Measurements from ENCODE around the gene AGXT2. TPM values are rescaled to one million over a fixed set of nuclear protein-coding genes. Genes with fewer than 3 reads are reported as not detected.

The AGXT2 gene
- total and polyA plus RNA-seq, 9 of the 15 experiments (the other 6 are each of a cell fraction or from before 2014, with no cell fraction given): not detected

DNA sequence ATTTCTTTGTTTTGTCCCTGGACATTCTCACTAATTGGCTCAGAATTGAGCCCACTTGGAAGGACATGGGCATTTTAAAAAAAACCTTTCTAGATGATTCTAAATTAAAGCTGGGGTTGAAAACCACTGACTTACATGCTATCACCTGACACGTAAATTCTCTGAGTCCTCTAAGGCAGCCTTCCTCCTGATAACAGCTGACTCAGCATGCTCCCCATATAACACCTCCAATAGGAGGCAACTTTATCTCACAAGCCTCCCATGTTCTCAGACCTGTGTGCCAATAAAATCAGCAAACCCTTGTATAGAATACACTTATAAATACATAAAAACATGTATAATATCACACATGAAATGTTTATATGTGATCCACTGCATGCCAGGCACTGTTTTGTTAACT is 49.2 kb upstream of the AGXT2 start (continued):
- TF ChIP-seq, protein P1, sequence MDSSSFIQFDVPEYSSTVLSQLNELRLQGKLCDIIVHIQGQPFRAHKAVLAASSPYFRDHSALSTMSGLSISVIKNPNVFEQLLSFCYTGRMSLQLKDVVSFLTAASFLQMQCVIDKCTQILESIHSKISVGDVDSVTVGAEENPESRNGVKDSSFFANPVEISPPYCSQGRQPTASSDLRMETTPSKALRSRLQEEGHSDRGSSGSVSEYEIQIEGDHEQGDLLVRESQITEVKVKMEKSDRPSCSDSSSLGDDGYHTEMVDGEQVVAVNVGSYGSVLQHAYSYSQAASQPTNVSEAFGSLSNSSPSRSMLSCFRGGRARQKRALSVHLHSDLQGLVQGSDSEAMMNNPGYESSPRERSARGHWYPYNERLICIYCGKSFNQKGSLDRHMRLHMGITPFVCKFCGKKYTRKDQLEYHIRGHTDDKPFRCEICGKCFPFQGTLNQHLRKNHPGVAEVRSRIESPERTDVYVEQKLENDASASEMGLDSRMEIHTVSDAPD (CRISPR knock-in tag; IDR thresholded peaks at IDR 0.05): no peak
- TF ChIP-seq OTX1 (CRISPR knock-in tag; IDR thresholded peaks at IDR 0.05) (no peak), POLR2G (IDR thresholded peaks at IDR 0.05; ENCODE audit: low read depth, low read length) (no peak), E2F6 (IDR thresholded peaks at IDR 0.05; ENCODE audit: borderline replicate concordance in 1 of 2, extremely low read depth in 1 of 2, insufficient read depth in 1 of 2, insufficient read length in 1 of 2, low read depth in 1 of 2, low read length in 1 of 2, poor library complexity in 1 of 2, severe bottlenecking in 1 of 2) (no peak), CTCFL (IDR thresholded peaks at IDR 0.05; ENCODE audit: borderline replicate concordance, insufficient read depth, low read depth, low read length, poor library complexity, severe bottlenecking) (no peak), SREBF2 (CRISPR knock-in tag; IDR thresholded peaks at IDR 0.05) (no peak), MAFF (IDR thresholded peaks at IDR 0.05; ENCODE audit: low read length) (peak; percentile 86), IRF9 (tag; IDR thresholded peaks at IDR 0.05) (no peak), TOE1 (IDR thresholded peaks at IDR 0.05; ENCODE audit: borderline replicate concordance) (no peak), TOE1 (CRISPR knock-in tag; IDR thresholded peaks at IDR 0.05; ENCODE audit: borderline replicate concordance, low read depth) (no peak), CHD4 (IDR thresholded peaks at IDR 0.05; ENCODE audit: insufficient read depth, insufficient replicate concordance, low read depth, low read length, poor library complexity, severe bottlenecking) (no peak), ZNF507 (tag; conservative IDR thresholded peaks at IDR 0.05) (no peak), MAFG (tag; conservative IDR thresholded peaks at IDR 0.05) (peak; percentile 85), ASH1L (IDR thresholded peaks at IDR 0.05; ENCODE audit: borderline replicate concordance, low read depth, partially characterized antibody) (no peak), MAFK (IDR thresholded peaks at IDR 0.05; ENCODE audit: low read length) (peak; percentile 93), SNIP1 (IDR thresholded peaks at IDR 0.05; ENCODE audit: low read depth) (no peak), SAP30 (IDR thresholded peaks at IDR 0.05; ENCODE audit: borderline replicate concordance, insufficient read depth, low read depth, low read length, poor library complexity, severe bottlenecking) (no peak), NCOA6 (IDR thresholded peaks at IDR 0.05) (no peak), BCOR (IDR thresholded peaks at IDR 0.05) (no peak), GABPA (tag; conservative IDR thresholded peaks at IDR 0.05; ENCODE audit: low read depth) (no peak)
- TF ChIP-seq, protein P2, sequence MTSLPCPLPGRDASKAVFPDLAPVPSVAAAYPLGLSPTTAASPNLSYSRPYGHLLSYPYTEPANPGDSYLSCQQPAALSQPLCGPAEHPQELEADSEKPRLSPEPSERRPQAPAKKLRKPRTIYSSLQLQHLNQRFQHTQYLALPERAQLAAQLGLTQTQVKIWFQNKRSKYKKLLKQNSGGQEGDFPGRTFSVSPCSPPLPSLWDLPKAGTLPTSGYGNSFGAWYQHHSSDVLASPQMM (CRISPR knock-in tag; IDR thresholded peaks at IDR 0.05): no peak

All from K562 (cell line).